T-helper 2 cell treated with Interferon-gamma antibody and Interleukin-4, amounts not matched to agents 100 ng/mL and 5 ng/mL, for 36 hours (primary cell): ENCODE data around the gene CTPS2. TPM values are rescaled to one million over a fixed set of nuclear protein-coding genes. Genes with fewer than 3 reads are reported as not detected.

ENCODE experiments used
- intact Hi-C: fragments of 100-400 bp; cut with micrococcal nuclease; formaldehyde crosslinking; loops from one replicate; pipeline ENCODE4 v1.15.1; 2023
- total RNA-seq: library from RNA; stranded (reverse); gene quantifications from 2 replicates; pipeline ENCODE4 v1.2.3, GENCODE V29; 2022

Gene CTPS2
- total RNA-seq, 1 donor from 2014 or later, result 5.0 TPM

- intact Hi-C loops, result no loop called here
These were observed 145.9 kb downstream of the CTPS2 start for GRCh38 chrX:16566571-16566970.

DNA sequence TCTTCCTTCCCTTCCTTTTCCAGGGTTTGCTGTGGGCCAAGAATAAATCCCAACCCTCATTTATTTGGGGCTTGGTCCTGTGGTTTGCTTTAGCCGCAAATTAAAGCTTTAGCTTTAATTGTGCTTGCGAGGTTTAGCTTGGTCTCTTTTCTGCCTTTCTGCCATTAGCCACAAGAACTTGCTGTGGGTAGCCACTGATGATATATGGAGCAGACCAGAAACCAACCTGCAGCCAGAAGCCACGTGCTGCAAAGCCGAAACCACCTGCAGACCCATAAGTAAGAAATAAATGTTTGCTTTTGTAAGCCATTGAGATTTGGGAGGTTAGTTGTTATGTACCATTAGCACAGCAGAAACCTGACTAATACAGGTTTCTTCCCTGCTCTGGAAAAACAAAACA lies 152.3 kb downstream of the CTPS2 start:
- intact Hi-C loops, result no loop called here

GRCh38 chrX:16559206-16559619 lies 153.3 kb downstream of the CTPS2 start:
- intact Hi-C loops, result no loop called here

- intact Hi-C loops, result no loop called here
These were observed 154.0 kb downstream of the CTPS2 start for GRCh38 chrX:16558489-16558888.

- intact Hi-C loops, result no loop called here
These were observed 159.9 kb downstream of the CTPS2 start for GRCh38 chrX:16552546-16552945.

- intact Hi-C loops, result no loop called here
These were observed 164.8 kb downstream of the CTPS2 start for GRCh38 chrX:16547644-16548043.

- intact Hi-C loops, result no loop called here
These were observed 167.5 kb downstream of the CTPS2 start for GRCh38 chrX:16544969-16545368.

Other genes starting within 250 kb of the CTPS2 start
- gene S100G, start 62.5 kb downstream of the CTPS2 start, total RNA-seq, result not detected in 2 replicates
- 17.0 and 17.2 TPM in 2 replicates for gene SYAP1, start 6.9 kb upstream of the CTPS2 start, total RNA-seq
- 12.6 and 13.3 TPM in 2 replicates for gene TXLNG, start 73.8 kb upstream of the CTPS2 start, total RNA-seq
- gene RBBP7, start 157.7 kb upstream of the CTPS2 start, total RNA-seq, result 140 and 151 TPM in 2 replicates
- gene REPS2, start 234.0 kb upstream of the CTPS2 start, total RNA-seq, result 0.36 TPM in 1 of 2 replicates, not detected in the other